Cerebellar cortex (tissue), 1 donor: ENCODE results near the gene FAM107A.
"Not testable (repeated sequence)": the region's sequence is repeated elsewhere in the genome, so short reads cannot be mapped to it uniquely, and the experiment has no call there.

Experiments used
- DNase-seq: peaks from one replicate; pipeline ENCODE4 v3.0.0-alpha.2; 2015; ENCODE audit warnings: low spot score

FAM107A gene

DNA sequence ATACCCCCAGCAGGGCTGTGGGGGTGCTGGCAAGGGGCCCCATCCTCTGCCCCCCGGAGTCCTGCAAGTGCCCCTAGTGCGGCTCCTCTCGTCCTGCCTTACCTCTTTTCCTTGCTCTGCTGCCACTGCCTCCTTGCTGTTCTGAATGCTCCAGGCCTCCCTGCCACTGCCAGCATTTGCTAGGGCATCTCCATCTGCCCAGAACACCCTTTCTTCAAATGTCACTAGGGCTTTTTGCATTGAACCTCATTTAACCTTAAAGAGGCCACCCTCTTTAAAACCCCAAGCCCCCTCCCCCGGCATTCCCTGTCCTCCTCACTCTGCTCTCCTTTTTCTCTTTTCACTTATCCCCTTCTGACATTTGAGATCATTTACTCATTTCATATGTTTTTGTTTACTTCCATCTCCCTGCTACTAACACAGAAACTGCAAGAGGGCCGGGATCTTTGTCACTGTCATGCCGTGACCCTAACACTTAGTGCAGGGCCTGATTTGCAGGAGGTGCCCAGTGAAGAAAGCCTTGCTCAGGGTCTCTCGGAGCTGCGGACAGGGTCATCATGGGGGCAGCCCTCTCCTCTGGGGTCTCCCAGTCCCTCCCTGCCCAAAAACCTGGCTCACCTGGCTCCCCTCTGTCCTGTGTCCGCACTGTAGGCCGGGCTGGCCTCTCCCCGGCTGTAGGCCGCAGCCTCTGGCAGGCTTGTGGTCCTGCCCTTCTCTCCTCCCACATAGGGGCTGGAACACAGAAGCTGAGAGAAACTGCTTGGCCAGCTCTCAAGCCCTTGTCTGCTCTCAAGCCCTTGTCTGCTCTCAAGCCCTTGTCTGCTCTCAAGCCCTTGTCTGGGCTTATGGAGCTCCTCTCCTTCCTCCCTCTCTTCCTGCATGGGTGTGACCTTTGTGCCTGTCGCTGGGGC, 40.4 kb downstream of the FAM107A start, which contains the start of gene ACOX2:
Gene ACOX2 (minus strand): TSS at position 690 of the 911 bp plus-strand sequence. CDS start 2,084 bp downstream, outside the sequence.
- peak; percentile 67 for DNase-seq

DNA sequence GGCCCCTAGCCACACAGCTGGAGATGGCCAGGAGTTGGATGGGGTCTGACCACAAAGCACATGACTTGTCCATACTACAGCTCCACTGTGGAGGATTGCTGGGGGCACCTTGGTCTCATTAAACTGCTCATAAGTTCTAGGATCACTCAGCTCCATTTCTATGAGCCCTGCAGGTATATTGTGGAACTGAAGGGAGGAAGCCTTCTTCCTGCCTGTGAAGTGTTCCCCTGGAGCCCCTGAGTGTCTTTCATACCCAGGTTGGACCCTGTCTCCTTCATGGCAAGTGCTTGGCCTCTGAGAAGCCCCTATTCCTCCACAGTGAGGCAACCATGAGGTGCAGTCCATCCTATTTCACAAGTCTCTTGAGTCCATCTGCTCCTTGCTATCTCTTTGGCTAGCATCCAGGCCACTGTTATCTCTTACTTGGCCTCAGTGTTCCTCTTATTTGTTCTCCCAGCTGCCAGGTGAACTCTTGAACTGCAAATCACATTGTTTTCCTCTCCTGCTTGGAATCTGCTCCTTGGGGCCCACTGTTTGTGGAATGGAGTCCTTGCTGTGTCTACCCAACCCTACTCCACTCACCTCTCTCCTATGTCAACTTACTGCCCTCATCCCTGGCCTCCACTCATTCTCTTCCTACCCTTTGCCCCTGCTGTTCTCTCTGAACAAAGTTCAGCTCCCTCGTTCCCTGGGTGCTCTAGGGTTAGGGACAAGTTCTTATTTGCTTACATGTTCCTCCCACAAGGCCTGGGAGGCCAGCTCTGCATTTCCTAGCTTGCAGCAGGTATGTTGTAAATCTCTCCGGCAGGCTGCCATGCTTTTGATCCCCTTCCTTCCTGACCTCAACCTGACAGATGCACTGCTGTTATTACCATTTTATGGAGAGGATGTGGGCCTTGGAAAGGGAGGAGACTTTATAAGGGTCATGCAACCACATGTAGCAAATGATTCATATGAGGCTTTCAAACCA, 41.4 kb downstream of the FAM107A start:
- DNase-seq: peak; percentile 58

DNA sequence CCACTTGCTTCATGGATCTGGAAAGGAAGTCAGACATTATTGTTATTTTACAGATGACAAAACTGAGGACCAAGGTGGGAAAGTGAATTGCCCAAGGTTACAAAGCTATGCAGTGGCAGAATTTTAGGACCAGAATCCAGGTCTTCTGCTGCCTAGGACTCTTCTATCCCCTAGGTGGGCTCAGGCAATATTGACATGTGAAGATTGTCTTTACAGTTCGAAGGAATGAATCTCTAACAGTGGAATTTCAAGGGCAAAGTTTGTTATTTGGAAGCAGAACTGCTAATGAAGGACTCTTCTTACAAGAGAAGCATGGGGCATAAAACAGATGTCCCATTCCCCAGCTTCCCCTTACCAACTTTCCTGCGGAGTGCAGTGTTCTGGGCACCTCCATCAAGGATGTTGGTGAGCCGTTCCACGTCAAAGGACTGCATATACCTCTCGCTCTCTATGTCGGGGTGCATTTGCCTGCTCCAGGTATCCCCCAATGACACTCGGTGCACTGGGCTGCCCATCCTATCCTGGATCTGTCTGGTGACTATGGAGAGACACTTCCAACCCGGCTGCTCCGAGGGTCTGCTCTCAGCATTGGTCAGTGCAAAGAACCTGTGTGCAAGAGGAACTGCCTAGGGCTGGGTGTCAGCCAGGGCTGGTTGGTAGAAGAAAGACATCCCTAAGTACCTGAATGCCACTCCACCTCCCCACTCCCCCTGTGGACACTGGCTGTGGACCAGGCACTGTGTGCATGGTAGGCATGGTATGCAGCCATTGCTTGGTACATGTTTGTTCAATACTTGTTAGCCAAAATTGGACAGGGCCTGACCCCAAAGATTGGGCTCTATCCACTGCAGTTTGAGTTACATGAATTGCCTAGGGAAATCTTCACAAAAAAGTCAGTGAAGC, 42.3 kb downstream of the FAM107A start:
- DNase-seq: no peak

DNA sequence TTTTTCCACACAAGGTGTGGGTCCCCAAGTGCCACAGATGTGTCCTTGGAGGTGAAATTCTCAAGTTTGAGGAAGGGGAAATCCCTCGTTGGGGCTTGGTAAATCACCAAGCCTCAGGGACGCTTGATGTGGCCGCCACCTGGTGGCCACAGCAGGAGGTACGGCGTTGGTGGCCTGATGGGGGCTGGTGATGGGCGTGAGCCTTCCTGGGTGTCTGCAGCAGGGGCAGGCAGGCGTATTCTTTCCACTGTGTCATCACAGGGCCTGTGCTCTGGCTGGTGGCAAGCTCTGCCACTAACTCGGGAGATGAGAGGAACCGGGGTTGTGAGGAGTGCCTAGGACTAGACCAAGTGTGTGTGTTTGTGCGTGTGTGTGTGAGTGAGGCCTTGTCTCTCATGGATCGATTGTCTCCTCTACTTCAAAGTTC, 44.4 kb downstream of the FAM107A start:
- peak; percentile 59 for DNase-seq

DNA sequence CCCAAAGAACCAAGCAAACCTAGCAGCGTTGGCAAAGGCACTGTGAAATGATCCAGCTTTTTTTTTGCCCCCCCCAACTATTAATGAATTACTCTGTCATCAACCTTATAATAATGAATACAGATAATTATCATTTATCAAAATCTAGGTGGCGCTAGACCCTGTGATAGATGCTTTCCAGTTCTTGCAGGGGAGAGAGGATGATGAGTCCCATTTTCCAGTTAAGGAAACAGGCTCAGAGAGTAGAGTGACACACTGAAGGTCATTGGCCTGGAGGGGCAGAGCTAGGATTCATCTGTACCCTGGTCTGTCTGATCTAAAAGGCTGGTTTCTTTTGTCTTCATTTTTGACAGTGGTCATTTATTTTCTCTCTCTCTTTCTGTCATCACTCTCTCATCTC, 45.2 kb downstream of the FAM107A start:
- no peak for DNase-seq

DNA sequence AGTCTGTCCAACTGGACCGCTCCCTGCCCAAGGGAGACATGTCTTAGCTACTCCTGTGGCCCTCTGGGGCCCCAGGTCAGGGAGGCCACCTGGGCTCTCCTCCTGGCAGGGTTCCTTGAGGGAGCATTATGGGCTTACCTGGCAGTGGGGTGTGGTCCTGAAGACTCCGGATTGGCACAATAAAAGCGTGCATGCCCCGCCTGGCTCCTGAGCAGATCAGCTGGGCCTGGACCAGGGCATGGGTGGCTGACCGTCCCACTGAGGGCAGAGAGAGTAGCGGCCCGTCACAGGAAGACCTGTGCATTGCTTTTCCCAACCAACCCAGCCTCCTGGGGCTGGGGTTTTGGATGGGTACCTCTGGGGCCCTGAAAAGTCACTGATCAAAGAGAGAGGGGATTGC, 45.6 kb downstream of the FAM107A start:
- no peak for DNase-seq

DNA sequence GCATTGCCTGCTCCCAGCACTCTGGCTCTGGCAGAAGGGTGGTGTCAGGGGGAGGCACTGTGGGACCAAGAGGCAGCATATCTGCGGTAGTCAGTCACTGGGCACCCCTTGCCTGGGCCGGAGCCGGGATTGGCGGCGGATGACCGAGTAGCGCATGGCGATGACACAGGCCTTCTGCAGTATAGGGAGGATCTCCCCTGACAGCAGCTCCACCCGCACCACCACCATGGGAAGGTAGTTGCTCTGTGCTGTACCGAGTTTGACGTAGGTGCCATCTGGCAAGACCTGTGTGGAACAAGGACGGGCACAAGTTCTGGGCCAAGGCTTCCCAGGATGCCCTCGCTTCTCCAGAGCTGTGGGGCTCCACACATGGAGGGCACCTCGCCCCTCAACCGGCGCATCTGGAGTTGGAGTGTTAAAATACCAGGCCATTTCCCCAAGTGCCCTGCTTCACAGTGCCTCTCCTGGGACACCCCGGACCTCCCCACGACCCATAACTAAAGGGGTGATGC, 46.8 kb downstream of the FAM107A start:
- no peak for DNase-seq

DNA sequence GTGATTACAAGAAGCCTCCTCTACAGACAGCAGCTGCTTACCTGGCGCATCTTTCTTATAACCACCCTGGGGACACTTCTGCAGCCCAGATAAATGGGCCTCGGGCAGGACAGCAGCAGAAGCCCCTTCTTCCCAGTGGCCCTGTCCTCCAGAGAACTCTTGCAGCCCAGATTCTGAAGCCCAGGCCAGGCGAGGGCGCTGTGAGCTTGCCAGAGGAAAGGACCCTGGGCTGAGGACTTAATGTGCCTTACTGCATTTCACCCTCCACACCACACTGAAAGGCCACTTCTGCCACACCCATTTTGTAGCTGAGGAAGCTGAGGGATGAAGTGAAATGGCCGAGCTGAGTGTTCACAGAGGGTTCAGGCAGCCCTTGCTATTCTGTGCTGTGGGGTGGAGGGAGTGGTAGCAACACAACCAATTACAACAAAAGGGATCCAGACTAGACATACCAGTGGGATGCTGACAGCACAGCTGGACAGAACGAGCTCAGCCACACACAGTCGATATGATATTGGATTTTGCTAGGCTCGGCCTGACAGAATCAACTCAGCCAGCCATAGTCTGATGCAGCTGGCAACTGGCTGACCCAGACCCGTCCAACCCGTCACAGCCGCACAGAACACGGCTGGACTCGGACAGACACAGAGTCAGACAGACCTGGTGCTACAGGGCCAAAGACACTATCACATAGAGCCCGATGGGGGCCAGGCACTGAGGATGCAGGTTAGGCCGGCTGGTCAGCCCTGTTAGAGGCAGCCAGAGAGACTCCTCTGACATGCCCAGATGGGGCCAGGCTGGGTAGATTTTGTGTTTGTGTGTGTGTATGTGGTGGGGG, 47.5 kb downstream of the FAM107A start:
- DNase-seq: peak; percentile 54

DNA sequence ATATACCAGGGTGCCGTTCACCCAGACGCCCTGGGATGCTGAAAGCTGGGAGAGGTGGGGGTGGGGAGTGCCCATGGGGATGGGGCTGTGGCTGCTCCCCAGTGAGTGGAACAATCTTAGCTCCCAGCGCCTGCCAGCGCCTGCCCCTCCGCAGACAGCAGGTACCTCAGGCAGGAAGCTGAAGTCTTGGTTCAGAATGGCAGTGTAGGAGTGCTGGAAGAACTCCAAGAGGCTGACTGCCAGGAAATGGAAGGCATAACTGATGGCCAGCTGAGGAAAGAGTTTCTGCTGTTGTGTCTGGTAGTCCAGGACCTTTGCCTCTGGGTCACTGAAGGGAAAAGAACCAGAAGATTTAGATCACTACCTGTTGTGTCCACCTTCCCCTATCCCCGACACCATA, 48.6 kb downstream of the FAM107A start:
- DNase-seq: peak; percentile 55

DNA sequence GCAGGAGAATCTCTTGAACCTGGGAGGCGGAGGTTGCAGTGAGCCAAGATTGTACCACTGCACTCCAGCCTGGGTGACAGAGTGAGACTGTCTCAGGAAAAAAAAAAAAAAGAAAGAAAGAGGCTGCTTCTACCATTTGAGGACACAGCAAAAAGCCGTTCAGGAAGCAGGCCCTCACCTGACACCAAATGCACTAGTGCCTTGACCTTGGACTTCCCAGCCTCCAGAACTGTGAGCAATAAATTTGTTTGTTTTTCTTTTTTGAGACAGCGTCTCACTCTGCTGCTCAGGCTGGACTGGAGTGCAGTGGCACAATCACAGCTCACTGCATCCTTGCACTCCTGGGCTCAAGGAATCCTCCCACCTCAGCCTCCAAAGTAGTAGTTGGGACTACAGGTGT, 49.8 kb downstream of the FAM107A start:
- DNase-seq: not testable (repeated sequence)

DNA sequence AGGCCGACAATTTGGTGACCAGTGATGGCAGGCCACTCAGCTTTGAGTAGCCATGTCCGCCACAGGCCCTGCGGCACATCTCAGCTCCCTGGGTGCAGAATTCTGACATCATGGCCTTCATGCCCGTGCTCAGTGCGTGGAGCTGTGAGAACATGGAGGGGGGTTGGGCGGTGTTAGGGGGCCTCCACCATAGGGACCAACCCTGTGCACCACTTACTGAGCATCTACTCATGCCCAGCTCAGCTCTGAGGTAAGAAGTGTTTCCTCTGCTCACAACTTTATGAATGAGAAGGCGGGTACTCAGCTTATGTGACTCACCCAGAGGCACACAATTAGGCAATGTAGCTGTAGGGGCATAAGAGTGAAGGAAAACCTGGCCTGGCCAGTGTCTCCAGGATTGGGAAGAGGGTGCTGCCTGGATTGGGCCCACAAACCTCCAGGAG, 50.7 kb downstream of the FAM107A start:
- peak; percentile 34 for DNase-seq

DNA sequence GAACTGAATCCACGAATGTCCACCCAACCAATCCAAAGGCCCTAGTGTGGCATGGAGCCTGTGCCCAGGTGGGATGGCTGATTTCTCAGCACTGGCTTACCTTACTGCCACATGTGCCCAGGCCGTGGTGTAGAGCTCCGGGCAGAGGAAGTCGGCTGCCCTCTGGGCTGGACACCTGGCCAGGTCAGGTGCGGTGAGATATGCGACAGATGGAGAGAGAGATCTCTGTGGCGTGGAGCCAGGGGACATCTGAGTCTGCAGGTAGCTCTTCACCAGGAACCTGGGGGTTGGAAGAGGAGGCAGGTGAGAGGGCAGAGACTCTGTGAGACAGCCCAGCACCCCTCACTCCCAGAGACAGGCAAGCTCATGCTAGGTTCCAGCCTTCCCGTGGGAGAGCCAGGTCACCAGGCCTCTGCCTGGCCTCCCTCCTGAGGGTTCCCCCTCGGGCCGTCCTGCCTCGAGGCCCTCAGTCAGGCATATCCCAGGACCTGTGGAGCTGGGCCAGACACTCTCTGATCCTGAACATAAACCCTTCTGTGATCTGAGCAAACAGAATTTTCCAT, 52.8 kb downstream of the FAM107A start:
- DNase-seq: peak; percentile 23

DNA sequence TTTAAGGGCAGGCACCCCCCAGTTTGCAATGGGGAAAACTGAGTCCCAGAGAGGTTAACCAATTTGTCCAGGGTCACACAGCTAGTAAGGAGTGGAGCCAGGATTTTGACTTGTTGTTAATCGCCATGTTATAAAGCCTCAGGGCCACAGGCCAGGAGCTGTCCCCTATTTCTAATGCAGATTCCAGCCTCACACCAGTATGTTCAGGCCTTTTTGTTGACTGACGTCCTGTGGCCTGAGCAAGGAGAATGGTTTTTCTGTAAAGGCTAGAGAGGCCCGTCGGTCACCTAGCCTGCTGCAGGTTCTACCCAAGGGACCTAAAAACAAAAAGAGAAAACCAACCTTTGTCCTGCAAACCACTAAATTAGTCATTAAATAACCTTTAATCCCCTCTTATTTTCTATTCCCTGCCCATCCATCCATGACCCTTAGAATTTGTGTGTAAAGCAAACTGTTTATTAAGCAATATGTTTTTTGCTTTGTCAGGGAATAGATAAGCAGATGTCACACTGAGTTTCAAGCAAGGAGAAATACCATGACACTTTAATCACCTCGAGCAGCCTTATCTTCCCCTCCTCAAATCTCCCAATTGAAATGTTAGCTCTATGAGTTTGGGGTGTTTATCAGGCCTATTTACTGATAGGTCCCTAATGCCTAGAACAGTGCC, 54.3 kb downstream of the FAM107A start:
- peak; percentile 33 for DNase-seq

DNA sequence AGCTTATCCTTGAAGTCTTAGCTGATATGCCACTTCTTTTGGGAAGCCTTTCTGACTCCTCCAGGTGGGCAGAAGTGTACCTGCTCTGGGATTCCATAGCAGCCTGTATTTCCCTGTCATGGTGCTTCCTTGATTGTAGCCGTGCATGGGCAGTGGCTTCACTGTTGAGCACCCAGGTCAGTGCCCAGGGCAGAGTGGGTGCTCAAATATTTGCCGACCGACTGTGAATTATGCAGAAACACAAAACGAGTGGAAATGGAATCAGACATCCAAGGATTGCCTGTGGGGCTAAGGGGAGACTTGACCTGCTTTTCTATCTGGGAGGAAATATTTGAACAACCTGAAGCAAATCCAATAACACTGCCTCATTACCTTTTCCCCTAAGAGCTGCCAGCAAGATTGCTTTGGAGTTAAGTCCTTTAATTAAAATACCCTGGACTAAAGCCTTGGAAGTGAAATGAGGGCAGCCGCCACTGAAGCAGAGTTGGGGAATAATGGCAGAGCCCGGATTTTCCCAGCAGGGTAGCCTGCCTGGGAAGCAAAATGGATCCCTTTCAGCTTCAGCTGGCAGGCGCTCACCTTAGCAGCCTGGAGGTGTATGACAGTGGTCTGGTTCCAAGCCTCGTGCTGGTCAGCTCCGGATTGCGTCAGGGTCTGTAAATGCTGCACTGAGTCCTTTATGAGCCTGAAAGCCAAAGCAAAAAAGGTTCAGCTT, 55.1 kb downstream of the FAM107A start:
- DNase-seq: peak; percentile 97

DNA sequence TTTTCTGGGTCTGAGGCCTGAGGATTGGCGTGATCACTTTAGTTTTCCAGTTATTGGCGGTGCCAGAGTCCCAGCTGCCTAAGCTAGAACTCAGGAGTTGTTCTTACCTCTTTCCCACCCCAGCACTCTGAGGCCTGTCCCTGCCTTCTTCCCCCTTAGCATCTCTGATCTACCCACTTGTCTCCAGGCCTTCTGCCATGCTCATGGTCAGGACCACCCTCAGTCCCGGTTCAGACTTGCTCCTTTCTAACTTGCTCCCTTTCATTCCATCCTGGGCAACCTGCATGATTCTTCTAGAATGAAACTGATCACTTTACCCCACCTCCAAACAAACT, 55.9 kb downstream of the FAM107A start:
- no peak for DNase-seq

DNA sequence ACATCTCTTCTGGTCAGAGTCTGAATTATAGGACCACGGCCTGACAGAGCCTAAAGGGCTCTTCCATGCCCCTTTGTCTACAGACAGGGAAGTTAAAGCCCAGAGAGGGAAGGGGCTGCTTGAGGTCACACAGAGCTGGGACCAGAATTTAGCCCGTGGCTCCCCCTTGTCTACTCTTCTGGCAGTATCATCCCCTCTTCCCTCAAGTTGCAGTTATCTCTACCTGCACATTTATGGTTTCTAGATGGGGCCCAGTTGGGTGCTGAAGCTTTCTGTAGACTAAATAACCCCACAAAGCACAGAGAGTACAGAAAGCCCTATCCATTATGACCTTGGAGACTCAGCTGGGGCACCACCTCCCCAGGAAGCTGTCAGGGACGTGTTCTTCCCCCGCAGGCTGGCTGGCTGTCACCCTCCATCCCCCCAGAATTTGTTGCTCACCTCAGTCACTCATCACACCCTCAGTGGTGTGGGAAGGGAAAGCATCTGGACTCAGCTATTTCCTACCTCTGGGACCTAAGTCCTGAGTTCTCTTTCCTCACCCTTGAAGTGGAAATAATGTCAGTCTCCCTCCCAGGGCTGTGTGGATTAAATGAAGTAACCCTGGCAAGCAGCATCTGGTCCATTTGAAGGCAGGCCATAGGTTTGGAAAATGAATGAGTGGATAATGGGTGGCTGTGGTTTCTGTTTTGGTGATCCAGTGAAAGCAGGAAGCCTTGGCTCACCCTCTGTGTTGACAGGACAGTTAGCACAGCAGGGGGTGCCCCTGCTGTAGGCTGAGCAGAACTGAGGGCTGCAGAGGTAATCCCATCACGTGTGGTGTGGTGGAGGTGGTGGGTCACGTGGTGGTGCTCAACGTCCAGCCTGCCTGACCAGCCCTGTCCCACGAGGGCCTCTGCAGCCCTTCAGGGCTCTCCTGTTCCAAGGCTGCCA, 56.5 kb downstream of the FAM107A start:
- no peak for DNase-seq

DNA sequence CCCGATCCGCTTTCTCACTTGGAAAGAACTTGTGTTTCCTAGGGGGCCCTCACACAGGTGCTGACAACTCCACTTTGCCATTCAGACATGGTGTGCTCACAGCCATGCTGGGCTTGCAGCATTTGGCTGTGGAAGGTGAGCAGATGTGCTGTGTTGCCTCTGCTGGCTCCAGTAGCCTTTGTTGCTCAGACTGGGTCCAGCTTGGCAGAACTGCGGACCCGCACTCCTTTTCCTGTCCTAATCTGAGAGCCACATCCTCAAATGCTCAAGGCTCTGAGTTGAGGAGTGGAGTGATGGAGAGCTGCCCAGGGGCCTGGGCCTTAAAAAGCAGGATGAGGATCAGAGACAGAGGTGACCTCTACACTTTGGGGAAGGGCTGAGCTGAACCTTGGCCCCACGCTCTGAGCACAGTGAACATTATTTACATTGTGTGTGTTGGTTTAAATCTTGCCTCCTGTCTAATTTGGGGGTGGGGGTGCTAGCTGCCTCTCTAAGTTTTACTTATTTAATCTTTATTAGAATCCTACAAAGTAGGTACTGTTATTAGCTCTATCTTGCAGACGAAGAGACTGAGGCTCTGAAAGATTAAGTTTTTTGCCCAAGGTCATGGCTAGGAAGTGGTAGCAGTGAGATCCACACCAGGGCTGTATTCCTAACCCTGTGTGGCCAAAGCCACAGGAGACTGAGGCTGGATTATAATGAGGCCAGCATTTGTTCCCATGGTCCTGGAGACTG, 57.4 kb downstream of the FAM107A start:
- no peak for DNase-seq
